ENCODE measurements around the gene GPX4.

GRCh38 chr19:1076951-1077350 is 26.8 kb upstream of the GPX4 start:
- TF ChIP-seq CTCF (IDR thresholded peaks at IDR 0.05; ENCODE audit: low read depth, low read length) (no peak), EZH2phosphoT487 (IDR thresholded peaks at IDR 0.05; ENCODE audit: low read depth) (no peak)
